Right cardiac atrium (tissue), 5 donors: ENCODE results near the gene COL4A2. TPM values are rescaled to one million over a fixed set of nuclear protein-coding genes. Genes with fewer than 3 reads are reported as not detected.

ENCODE experiments used
- ATAC-seq, 2 donors: fragments of 200-7000 bp; cut with Tn5 transposase; one replicate each; pipeline versions ENCODE4 v1.8.0 to v1.9.1; 2020; ENCODE audit warnings: moderate library complexity in 2 of 2, mild to moderate bottlenecking in 1 of 2
- DNase-seq, 3 donors: peaks; one replicate each; pipeline ENCODE4 v3.0.0-alpha.2; 2020
- H3K27ac ChIP-seq: one replicate; pipeline ENCODE4 v1.5.1; 2013; ENCODE audit warnings: mild to moderate bottlenecking, low read length, control low read depth, moderate library complexity
- H3K27me3 ChIP-seq: one replicate; pipeline ENCODE4 v1.6.1; 2013; ENCODE audit not compliant: control insufficient read depth, insufficient read depth
- H3K4me1 ChIP-seq: one replicate; pipeline ENCODE4 v1.6.1; 2013; ENCODE audit warnings: low read length; ENCODE audit not compliant: control insufficient read depth, insufficient read depth
- H3K4me3 ChIP-seq: one replicate; pipeline ENCODE4 v1.5.1; 2013; ENCODE audit warnings: low read length, control low read depth
- H3K9me3 ChIP-seq: one replicate; pipeline ENCODE4 v1.6.1; 2013; ENCODE audit warnings: low read length; ENCODE audit not compliant: control insufficient read depth
- WGBS: extraction: QIAGEN DNeasy Blood & Tissue Kit; methylation state at CpG from one replicate; pipeline ENCODE4 v1.1.7; 2013; 5-methylcytosine and 5-hydroxymethylcytosine counted together
- intact Hi-C, 4 donors: fragments of 100-400 bp; cut with DNase I; formaldehyde crosslinking; loops; one replicate each; pipeline versions ENCODE4 v1.11.0 to v1.14.0; 2022 to 2023
- long read RNA-seq, 4 donors: library from polyadenylated mRNA; unstranded; transcript quantifications; one replicate each; pipeline ENCODE4 v2.0.0, GENCODE V29; 2020 to 2021
- polyA plus RNA-seq: library from polyadenylated mRNA; stranded (reverse); fragments of 200-250 nt; gene quantifications from one replicate; pipeline ENCODE4 v1.2.3, GENCODE V29; 2013
- total RNA-seq, 4 donors: library from RNA; stranded (reverse); fragmentation: NEBNext Ultra II Directional; extraction: Animal tissue kit (Norgen Biotek cat#: 25700); gene quantifications; one replicate each; pipeline ENCODE4 v1.2.1, GENCODE V29; 2021
- donor health status: healthy with polysubstance abuse.
- donor health status: DM: no; HTN: yes; CAD: no.
- donor health status: DM: no; HTN: no; CAD: no.
- donor health status: DM: no; HTN: yes; CAD: no; lungs with severe emphysema.
- donor health status: DM: yes; HTN: yes; CAD: no.

The COL4A2 gene
- total RNA-seq (100 to 1,000 TPM in 3 of 4 donors, 10 to 100 TPM in 1; 84.7 to 268 (median 123) TPM), polyA plus RNA-seq (101 TPM)
- long read RNA-seq, donor 1, full-length matches to known transcripts = 47 of 269 reads
- long read RNA-seq, donor 1, partial matches to known transcripts = 203 of 269 reads
- long read RNA-seq, donor 1, other reads (novel, unspliced or antisense) = 19 of 269 reads
- long read RNA-seq, donor 2, full-length matches to known transcripts = 54 of 125 reads
- long read RNA-seq, donor 2, partial matches to known transcripts = 66 of 125 reads
- long read RNA-seq, donor 2, other reads (novel, unspliced or antisense) = 5 of 125 reads
- long read RNA-seq, donor 3, full-length matches to known transcripts = 35 of 383 reads
- long read RNA-seq, donor 3, partial matches to known transcripts = 326 of 383 reads
- long read RNA-seq, donor 3, other reads (novel, unspliced or antisense) = 22 of 383 reads
- long read RNA-seq, donor 4, full-length matches to known transcripts = 55 of 123 reads
- long read RNA-seq, donor 4, partial matches to known transcripts = 58 of 123 reads
- long read RNA-seq, donor 4, other reads (novel, unspliced or antisense) = 10 of 123 reads

DNA sequence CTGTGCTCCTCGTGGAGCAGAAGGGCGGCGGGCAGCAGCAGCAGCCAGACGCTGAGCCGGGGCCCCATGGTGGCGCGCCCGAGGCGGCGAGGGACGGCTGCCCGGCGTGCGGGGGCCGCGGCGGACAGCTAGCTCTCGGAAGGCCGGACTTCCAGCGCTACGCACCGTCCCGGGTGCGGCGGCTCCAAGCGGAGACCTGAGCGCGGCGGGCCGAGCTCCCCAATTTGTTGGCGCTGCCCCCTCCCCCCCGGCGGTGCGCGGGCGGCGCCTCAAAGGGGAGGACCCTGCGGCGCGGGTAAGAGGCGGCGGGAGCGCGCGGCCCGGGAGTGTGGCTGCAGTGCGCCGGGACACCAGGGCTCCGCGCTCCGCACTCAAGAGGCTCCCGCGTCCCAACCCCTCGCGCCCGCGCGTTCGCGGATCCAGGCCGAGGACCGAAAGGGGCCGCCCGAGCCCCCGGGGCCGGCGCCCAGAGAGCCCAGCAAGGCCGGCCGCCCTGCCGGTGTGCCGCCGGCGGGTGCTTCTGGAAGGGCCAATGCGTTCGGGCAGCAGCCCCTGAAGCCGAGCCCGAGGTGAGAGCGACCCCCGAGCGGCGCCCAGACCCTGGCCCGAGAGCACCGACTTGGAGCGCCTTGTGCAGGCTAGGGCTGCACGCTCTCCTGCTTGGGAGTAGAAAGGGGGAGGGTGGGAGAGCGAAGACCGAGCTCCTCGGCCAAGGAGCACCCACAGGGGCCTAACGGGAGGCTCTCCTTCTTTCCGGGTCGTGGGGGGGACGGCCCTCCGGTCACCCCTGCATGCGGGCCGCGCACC is at the start of gene COL4A2, which contains the start of gene COL4A1:
Gene COL4A2 (plus strand): TSS at position 325 of the 807 bp plus-strand sequence. CDS start 620 bp downstream, outside the sequence.
Gene COL4A1 (minus strand): TSS at position 198 of the 807 bp plus-strand sequence. CDS start 130 bp downstream, at position 68.
- Histone ChIP-seq H3K27me3 (no peaks in the 10 kb centered on the region), H3K4me1 (peaks cover 33% of the 10 kb centered on the region), H3K27ac (peak within 1 kb of the TSS; percentile 71), H3K4me3 (peak within 1 kb of the TSS; percentile 78), H3K9me3 (no peaks in the 10 kb centered on the region)
- under 1% methylated on average over 95 of the region's 96 CpGs for WGBS
- peak; percentile 85 to 94 (median 93) for DNase-seq
- intact Hi-C loops = loop anchor here (5.0 to 10.0 kb wide), 7 partner anchors 62 to 108 kb away; no protein-coding TSS in a partner anchor
- ATAC-seq = peak; percentile 87 to 90

GRCh38 chr13:110257408-110257807 is 49.7 kb upstream of the COL4A2 start:
- Histone ChIP-seq H3K27me3 (no peaks in the 10 kb centered on the region), H3K4me3 (no peak overlapping the region), H3K9me3 (no peaks in the 10 kb centered on the region), H3K4me1 (peaks cover 11% of the 10 kb centered on the region), H3K27ac (no peak overlapping the region)
- no peak for ATAC-seq
- intact Hi-C loops = no loop called here
- WGBS = 95% methylated on average over 3 of the region's 3 CpGs
- no peak for DNase-seq

DNA sequence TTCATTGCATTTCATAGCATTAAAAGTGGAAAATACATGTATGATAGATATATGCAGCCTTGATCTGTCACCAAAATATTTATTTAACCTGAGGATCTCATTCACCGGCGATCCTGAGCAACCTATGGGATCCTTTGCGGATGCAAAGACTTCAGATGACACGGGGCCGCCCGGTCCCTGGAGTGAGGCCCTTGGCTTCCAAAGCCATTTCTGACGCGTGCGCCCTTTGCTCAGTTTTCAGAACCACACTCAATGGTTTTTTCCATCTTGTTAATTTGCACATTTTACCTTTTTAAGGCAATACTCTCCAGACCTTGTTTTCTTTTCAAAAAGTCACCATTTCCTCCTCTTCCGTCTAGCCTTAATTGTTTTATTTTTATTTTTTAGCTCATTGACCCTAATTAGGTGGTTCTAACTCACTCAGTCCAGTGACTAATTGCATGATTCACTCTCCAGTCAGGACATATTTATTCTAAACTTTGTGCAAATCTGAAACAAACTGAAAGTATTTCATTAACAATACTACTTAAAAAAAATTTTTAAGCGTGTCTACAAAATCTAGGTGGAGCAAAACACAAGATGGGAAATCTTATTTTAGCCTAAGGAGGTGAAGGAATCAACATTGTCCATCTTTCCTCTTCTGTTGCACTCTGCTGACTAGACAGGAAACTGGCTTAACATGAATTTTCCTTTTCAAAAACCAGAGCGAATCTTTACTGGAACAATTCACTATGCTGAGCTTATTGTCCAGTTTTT is 48.0 kb upstream of the COL4A2 start:
- no peaks in the 10 kb centered on the region for H3K9me3 ChIP-seq
- ATAC-seq = peak in 1 of 2 donors; percentile 40
- no peak overlapping the region for H3K27ac ChIP-seq
- H3K4me3 ChIP-seq = no peak overlapping the region
- intact Hi-C loops = no loop called here
- DNase-seq = no peak
- peaks cover 21% of the 10 kb centered on the region for H3K4me1 ChIP-seq
- H3K27me3 ChIP-seq = no peaks in the 10 kb centered on the region
- 71% methylated on average over 12 of the region's 12 CpGs for WGBS

DNA sequence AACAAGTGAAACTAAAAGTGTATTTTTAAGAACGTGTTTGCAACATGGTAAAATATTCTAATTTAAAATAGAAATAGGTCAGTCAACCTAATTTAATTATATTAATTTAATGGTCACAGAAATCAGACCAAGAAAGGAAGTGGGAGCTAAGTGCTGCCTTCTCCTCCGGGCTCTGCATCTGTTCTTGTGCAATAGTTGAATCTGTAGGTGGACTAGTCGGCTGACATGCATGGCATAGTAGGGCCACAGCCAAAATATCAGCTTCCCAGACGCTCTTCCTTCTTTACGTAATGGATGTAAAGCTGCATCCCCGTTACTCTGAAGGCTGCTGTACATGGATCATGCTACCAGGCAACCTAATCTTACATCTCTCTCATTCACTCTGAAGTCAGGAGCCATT is 47.4 kb upstream of the COL4A2 start:
- H3K27ac ChIP-seq = no peak overlapping the region
- no peak overlapping the region for H3K4me3 ChIP-seq
- H3K4me1 ChIP-seq = peaks cover 23% of the 10 kb centered on the region
- WGBS = 59% methylated on average over 6 of the region's 6 CpGs
- ATAC-seq = no peak
- no peak for DNase-seq
- intact Hi-C loops = no loop called here
- H3K27me3 ChIP-seq = no peaks in the 10 kb centered on the region
- no peaks in the 10 kb centered on the region for H3K9me3 ChIP-seq

DNA sequence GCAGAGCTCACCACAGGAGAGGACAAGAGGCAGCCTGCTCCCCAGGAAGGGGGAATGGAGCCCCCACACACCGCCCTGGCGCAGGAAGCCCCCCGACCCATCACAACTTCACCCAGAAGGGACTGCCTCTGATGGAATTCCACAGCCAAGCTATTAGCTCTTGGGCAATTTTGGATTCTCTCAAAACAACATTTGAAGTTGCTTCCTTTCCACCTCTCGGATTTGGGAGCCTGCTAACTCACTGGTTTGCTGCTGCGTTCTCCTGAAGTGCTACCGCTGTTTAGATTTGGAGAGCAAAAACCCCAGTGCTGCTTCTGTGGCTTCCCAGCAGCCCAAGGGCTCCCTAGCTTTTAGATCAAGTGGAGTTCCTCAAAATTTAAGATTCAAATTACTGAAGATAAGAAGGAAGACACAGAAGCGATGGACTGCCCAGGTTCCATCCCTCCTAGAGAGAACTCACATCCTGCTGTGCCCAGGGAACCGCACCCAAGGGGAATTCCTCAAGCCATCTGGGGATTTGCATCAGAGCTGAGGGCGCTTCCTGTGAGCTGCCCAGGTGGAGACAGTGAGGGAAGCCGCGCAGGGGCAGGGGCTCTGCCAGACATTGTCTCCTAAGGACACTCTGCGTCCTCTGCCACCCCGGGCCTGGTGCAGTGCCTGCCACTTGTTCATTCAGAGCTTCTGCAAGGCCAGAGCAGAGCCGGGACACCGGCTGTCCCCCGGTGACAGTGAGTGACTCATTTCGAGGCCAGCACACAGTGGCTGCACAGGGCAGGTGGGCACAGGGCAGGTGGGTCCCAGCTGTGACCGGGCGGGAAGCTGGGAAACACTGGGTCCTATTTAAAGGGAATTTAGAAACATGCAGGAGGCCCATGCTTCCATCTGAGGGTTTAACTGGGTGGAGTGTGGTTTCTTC is 45.7 kb upstream of the COL4A2 start:
- intact Hi-C loops = no loop called here
- ATAC-seq = no peak
- peak in 1 of 3 donors; percentile 51 for DNase-seq
- no peak overlapping the region for H3K27ac ChIP-seq
- WGBS = 79% methylated on average over 19 of the region's 19 CpGs
- peaks cover 28% of the 10 kb centered on the region for H3K4me1 ChIP-seq
- H3K9me3 ChIP-seq = no peaks in the 10 kb centered on the region
- H3K4me3 ChIP-seq = no peak overlapping the region
- no peaks in the 10 kb centered on the region for H3K27me3 ChIP-seq

- intact Hi-C loops = no loop called here
- no peaks in the 10 kb centered on the region for H3K27me3 ChIP-seq
- H3K27ac ChIP-seq = no peak overlapping the region
- 69% methylated on average over 11 of the region's 11 CpGs for WGBS
- ATAC-seq (no peak), DNase-seq (peak in 1 of 3 donors; percentile 45)
- H3K4me1 ChIP-seq = peaks cover 30% of the 10 kb centered on the region
- no peak overlapping the region for H3K4me3 ChIP-seq
- H3K9me3 ChIP-seq = no peaks in the 10 kb centered on the region
These were observed 45.0 kb upstream of the COL4A2 start for GRCh38 chr13:110262082-110262436.

DNA sequence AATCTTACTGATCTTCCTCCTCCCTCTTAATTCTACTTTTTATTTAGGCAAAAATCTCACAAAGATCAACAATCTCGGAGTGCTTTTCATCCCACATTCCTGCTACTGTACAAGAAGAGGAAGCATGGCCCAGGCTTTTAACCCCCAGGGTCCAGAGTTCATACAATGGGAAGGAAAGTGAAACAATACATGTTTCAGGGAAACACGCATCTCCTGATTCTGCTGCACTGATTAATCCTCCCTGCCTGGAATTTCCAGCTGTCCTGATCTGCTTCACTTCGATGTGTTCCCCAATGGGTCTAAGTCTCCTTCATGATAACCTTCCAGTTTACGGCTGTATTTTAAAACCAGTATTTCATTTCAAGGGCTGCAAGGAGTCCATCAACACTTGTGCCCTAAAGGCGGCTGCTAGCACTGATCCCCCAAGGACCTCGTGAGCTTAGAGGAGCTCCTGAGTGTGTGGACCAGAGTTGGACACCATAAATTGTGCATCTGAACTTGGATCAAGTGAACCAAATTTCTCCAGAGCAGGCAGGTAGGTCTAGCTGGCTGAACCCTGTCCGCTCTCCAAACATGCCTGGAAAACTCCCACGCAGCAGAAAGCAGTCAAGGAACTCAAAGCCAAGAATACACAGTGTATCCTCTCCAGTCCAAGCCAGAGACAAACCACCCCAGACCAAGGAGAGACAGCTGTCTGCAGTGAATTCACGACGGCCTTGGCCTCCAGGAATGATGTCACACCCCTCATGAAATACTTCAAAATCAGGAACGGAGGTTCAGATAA is 44.4 kb upstream of the COL4A2 start:
- ATAC-seq = peak; percentile 48 to 52
- no peaks in the 10 kb centered on the region for H3K9me3 ChIP-seq
- H3K4me1 ChIP-seq = peaks cover 34% of the 10 kb centered on the region
- H3K4me3 ChIP-seq = no peak overlapping the region
- intact Hi-C loops = no loop called here
- H3K27me3 ChIP-seq = no peaks in the 10 kb centered on the region
- peak in 2 of 3 donors; percentile 52 to 68 for DNase-seq
- H3K27ac ChIP-seq = no peak overlapping the region
- WGBS = 26% methylated on average over 11 of the region's 11 CpGs

DNA sequence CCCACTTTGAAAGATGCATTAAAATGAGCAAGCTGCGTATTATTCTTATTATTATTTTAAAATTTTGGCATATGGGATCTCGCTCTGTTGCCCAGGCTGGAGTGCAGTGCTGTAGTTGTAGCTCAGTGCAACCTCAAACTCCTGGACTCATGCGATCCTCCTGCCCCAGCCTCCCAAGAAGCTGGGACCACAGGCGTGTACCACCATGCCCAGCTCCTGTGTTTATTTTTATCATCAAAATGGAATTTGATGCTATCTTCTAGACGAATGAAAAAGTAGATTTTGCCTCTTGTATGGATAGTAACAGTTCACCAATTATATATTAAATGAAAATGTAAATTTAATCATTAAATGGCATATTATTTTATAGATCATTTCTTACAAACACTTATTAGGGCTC is 43.7 kb upstream of the COL4A2 start:
- WGBS = 72% methylated on average over 5 of the region's 5 CpGs
- no peak for ATAC-seq
- intact Hi-C loops = no loop called here

GRCh38 chr13:110263888-110264287 is 43.2 kb upstream of the COL4A2 start:
- DNase-seq = peak in 2 of 3 donors; percentile 67 to 79
- Histone ChIP-seq H3K27ac (peak overlapping the region; percentile 39), H3K4me3 (no peak overlapping the region), H3K4me1 (peaks cover 43% of the 10 kb centered on the region), H3K27me3 (no peaks in the 10 kb centered on the region), H3K9me3 (no peaks in the 10 kb centered on the region)
- intact Hi-C loops = no loop called here
- WGBS = 28% methylated on average over 5 of the region's 5 CpGs
- ATAC-seq = peak; percentile 45 to 67

More for the DNA sequence above, 43.7 kb upstream of the COL4A2 start:
- peaks cover 38% of the 10 kb centered on the region for H3K4me1 ChIP-seq
- DNase-seq = no peak
- H3K4me3 ChIP-seq = no peak overlapping the region
- H3K27me3 ChIP-seq = no peaks in the 10 kb centered on the region
- H3K9me3 ChIP-seq = no peaks in the 10 kb centered on the region
- no peak overlapping the region for H3K27ac ChIP-seq
